ENCODE results near the gene VEZF1.
A peak's percentile ranks its signal among the peaks of the same experiment; 100 is the strongest.

VEZF1 gene

GRCh38 chr17:57995076-57995956 lies 7.3 kb upstream of the VEZF1 start:
- Histone ChIP-seq H3K4me1 (ENCODE audit: control insufficient read depth, insufficient read depth, low read length) (peaks cover 28% of the 10 kb centered on the region), H3K27me3 (replicated peaks; ENCODE audit: control insufficient read depth, insufficient read depth, low read length) (no peaks in the 10 kb centered on the region), H3K36me3 (ENCODE audit: control insufficient read depth, insufficient read depth, low read length, severe bottlenecking) (peaks cover 39% of the 10 kb centered on the region), H3K9ac (ENCODE audit: low read length) (peak overlapping the region; percentile 48), H3K4me3 (ENCODE audit: low read length) (no peak overlapping the region), H3K9me3 (ENCODE audit: control insufficient read depth, low read length) (no peaks in the 10 kb centered on the region)
- DNase-seq (ENCODE audit: low read depth): peak; percentile 86

DNA sequence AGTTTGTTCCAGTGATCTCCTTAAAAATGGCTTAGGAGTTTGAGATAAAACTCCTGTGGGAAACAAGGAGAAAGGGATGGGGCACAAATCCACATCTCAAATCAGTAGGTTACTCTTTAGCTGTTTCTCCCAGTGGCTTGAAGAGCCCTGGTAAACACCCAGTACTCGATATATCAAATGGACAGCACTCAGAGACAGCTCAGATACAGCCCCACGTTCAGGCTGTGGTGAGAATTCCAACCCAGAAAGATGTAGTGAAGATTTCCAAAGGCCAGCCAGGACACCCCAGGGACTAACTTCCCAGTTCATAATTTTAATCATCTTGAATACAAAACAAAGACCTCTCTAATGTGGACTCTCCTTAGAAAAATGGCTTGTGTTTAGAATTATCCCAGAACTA lies 6.4 kb upstream of the VEZF1 start:
- Histone ChIP-seq H3K9ac (ENCODE audit: low read length) (peak overlapping the region; percentile 35), H3K9me3 (ENCODE audit: control insufficient read depth, low read length) (no peaks in the 10 kb centered on the region), H3K27me3 (replicated peaks; ENCODE audit: control insufficient read depth, insufficient read depth, low read length) (no peaks in the 10 kb centered on the region), H3K4me3 (ENCODE audit: low read length) (no peak overlapping the region), H3K36me3 (ENCODE audit: control insufficient read depth, insufficient read depth, low read length, severe bottlenecking) (peaks cover 30% of the 10 kb centered on the region), H3K4me1 (ENCODE audit: control insufficient read depth, insufficient read depth, low read length) (peaks cover 27% of the 10 kb centered on the region)
- DNase-seq (ENCODE audit: low read depth): no peak

GRCh38 chr17:57993471-57994365 lies 5.7 kb upstream of the VEZF1 start:
- H3K4me3 ChIP-seq (ENCODE audit: low read length): no peak overlapping the region
- H3K27me3 ChIP-seq (replicated peaks; ENCODE audit: control insufficient read depth, insufficient read depth, low read length): no peaks in the 10 kb centered on the region
- no peak for DNase-seq (ENCODE audit: low read depth)
- H3K9me3 ChIP-seq (ENCODE audit: control insufficient read depth, low read length): no peaks in the 10 kb centered on the region
- peak overlapping the region; percentile 35 for H3K9ac ChIP-seq (ENCODE audit: low read length)
- peaks cover 32% of the 10 kb centered on the region for H3K4me1 ChIP-seq (ENCODE audit: control insufficient read depth, insufficient read depth, low read length)
- peaks cover 26% of the 10 kb centered on the region for H3K36me3 ChIP-seq (ENCODE audit: control insufficient read depth, insufficient read depth, low read length, severe bottlenecking)

DNA sequence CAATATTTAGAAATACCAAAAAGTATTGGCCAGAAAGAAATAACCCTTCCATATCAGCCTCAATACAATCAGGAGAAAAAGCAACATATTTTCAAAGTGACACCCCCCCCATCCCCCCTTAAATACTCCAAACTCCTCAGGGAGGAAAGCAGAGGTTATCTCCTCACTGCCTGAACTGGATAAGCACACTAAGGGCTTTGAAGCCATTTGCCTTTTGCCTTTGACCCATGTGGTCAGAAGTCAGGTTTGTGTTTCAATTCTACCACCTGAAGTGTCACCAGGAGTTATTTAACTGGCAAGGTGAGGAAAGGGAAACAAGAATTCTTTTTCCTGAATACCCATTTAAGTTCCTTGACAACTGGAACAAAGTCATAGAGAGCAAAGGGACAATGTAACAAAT lies 3.5 kb upstream of the VEZF1 start:
- H3K9ac ChIP-seq (ENCODE audit: low read length): no peak overlapping the region
- no peak for DNase-seq (ENCODE audit: low read depth)
- H3K4me3 ChIP-seq (ENCODE audit: low read length): no peak overlapping the region
- H3K36me3 ChIP-seq (ENCODE audit: control insufficient read depth, insufficient read depth, low read length, severe bottlenecking): peaks cover 4% of the 10 kb centered on the region
- H3K27me3 ChIP-seq (replicated peaks; ENCODE audit: control insufficient read depth, insufficient read depth, low read length): no peaks in the 10 kb centered on the region
- peaks cover 37% of the 10 kb centered on the region for H3K4me1 ChIP-seq (ENCODE audit: control insufficient read depth, insufficient read depth, low read length)
- no peaks in the 10 kb centered on the region for H3K9me3 ChIP-seq (ENCODE audit: control insufficient read depth, low read length)

GRCh38 chr17:57990037-57990436 lies 2.0 kb upstream of the VEZF1 start:
- Histone ChIP-seq H3K9me3 (ENCODE audit: control insufficient read depth, low read length) (no peaks in the 10 kb centered on the region), H3K36me3 (ENCODE audit: control insufficient read depth, insufficient read depth, low read length, severe bottlenecking) (peaks cover 2% of the 10 kb centered on the region), H3K27me3 (replicated peaks; ENCODE audit: control insufficient read depth, insufficient read depth, low read length) (no peaks in the 10 kb centered on the region), H3K4me3 (ENCODE audit: low read length) (no peak overlapping the region), H3K4me1 (ENCODE audit: control insufficient read depth, insufficient read depth, low read length) (peaks cover 42% of the 10 kb centered on the region), H3K9ac (ENCODE audit: low read length) (no peak overlapping the region)
- no peak for DNase-seq (ENCODE audit: low read depth)

DNA sequence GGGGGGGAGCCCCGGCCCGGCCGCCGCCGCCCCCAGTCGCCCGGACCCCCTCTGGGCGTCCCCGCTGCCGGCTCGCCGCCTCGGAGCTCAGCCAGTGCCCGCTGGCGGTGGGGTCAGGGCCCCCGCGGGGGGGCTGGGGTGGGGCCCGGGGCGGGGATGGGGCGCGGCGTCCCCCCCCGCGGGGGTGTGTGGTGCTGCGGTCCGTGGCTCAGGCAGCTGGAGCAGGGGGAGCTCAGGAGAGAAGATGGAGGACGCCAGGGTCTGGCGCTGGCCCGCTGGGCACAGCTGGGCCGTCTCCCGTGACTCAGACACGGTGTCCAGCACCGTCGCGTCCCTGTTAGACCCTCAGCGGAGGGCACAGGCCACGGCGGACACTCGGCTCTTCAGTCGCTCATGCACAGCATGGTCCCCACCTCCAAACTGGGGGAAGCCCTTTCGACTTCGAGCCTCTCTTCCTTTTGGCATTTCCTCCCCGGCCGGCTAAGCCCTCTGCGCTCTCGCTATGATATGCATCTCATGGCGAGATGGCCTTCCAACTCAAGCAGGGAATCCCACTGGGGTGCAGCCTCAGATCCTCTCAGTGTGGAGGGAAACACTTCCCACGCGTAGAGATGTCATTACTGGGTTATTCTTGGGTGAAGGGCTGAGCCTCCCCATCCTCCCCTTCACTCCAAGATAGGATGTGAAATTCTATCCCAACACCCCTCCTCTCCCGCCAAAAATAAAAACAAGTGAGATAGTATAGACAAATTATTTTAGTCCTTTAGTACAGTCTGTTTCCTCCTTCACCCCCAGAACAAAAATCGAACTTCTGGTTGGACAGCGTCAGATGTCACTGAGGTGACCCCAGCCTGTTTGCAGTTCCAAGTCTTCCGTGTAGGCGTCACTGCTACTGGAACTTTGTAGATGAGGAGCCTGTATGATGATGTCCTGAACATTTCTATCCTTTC lies 522 bp upstream of the VEZF1 start:
- Histone ChIP-seq H3K36me3 (ENCODE audit: control insufficient read depth, insufficient read depth, low read length, severe bottlenecking) (peaks cover 2% of the 10 kb centered on the region), H3K9ac (ENCODE audit: low read length) (peak overlapping the region; percentile 88), H3K9me3 (ENCODE audit: control insufficient read depth, low read length) (no peaks in the 10 kb centered on the region), H3K4me1 (ENCODE audit: control insufficient read depth, insufficient read depth, low read length) (peaks cover 42% of the 10 kb centered on the region), H3K27me3 (replicated peaks; ENCODE audit: control insufficient read depth, insufficient read depth, low read length) (no peaks in the 10 kb centered on the region), H3K4me3 (ENCODE audit: low read length) (peak overlapping the region; percentile 84)
- peak; percentile 84 for DNase-seq (ENCODE audit: low read depth)

GRCh38 chr17:57986841-57987580 lies 1.0 kb downstream of the VEZF1 start:
- DNase-seq (ENCODE audit: low read depth): peak; percentile 79
- H3K9ac ChIP-seq (ENCODE audit: low read length): peak overlapping the region; percentile 94
- H3K4me3 ChIP-seq (ENCODE audit: low read length): peak overlapping the region; percentile 91
- H3K27me3 ChIP-seq (replicated peaks; ENCODE audit: control insufficient read depth, insufficient read depth, low read length): no peaks in the 10 kb centered on the region
- peaks cover 48% of the 10 kb centered on the region for H3K4me1 ChIP-seq (ENCODE audit: control insufficient read depth, insufficient read depth, low read length)
- peaks cover 12% of the 10 kb centered on the region for H3K36me3 ChIP-seq (ENCODE audit: control insufficient read depth, insufficient read depth, low read length, severe bottlenecking)
- no peaks in the 10 kb centered on the region for H3K9me3 ChIP-seq (ENCODE audit: control insufficient read depth, low read length)

DNA sequence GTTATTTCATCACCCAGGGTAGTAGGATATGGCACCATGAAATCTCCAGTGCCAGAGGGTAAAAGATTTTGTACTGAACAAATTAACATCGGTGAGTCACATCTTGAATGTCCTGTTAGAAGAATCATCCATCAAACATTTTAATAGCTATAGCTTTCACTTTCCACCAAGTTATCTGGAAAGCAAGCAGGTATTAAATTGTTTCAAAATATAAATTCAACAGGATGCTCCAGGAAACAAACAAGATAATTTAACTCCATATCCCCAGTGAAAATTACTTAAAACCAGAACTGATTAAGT lies 2.4 kb downstream of the VEZF1 start:
- Histone ChIP-seq H3K4me1 (ENCODE audit: control insufficient read depth, insufficient read depth, low read length) (peaks cover 51% of the 10 kb centered on the region), H3K36me3 (ENCODE audit: control insufficient read depth, insufficient read depth, low read length, severe bottlenecking) (peaks cover 25% of the 10 kb centered on the region), H3K9me3 (ENCODE audit: control insufficient read depth, low read length) (no peaks in the 10 kb centered on the region), H3K27me3 (replicated peaks; ENCODE audit: control insufficient read depth, insufficient read depth, low read length) (no peaks in the 10 kb centered on the region), H3K4me3 (ENCODE audit: low read length) (peak overlapping the region; percentile 91), H3K9ac (ENCODE audit: low read length) (peak overlapping the region; percentile 94)
- peak; percentile 83 for DNase-seq (ENCODE audit: low read depth)

DNA sequence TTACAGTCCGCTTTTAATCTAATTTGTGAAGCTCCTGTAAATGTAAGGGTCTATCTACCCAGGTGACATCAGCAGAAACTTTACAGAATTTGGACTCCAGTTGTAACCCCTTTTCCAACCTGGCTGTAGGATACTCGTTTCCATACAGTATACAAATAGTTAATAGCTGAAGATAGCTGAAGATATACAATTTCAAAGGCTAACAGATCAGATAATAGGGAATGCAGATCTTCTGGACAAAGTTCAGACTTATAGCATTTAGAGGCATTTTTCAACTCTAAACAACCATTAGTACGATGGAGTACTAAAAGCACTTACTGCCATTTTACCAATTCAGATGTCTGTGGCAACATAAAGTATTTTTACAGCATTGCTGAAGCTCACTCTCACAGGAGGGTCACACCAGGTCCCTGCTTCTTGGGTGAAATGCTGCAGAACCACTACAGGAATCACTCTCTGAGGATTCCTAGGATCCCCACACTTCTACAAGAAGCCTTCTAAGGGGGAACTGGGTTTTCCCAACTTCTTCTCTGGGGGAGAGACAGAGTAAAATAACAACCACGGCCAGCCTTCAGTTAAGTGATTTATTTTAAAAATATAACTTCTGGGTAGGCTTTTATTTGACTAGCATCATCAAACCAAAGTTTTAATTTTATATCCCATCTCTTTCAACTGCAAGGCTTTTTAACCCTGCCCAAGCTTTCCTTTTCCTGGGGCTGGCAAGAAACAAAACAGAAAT lies 2.9 kb downstream of the VEZF1 start:
- H3K27me3 ChIP-seq (replicated peaks; ENCODE audit: control insufficient read depth, insufficient read depth, low read length): no peaks in the 10 kb centered on the region
- H3K36me3 ChIP-seq (ENCODE audit: control insufficient read depth, insufficient read depth, low read length, severe bottlenecking): peaks cover 30% of the 10 kb centered on the region
- H3K9me3 ChIP-seq (ENCODE audit: control insufficient read depth, low read length): no peaks in the 10 kb centered on the region
- peak overlapping the region; percentile 94 for H3K9ac ChIP-seq (ENCODE audit: low read length)
- H3K4me1 ChIP-seq (ENCODE audit: control insufficient read depth, insufficient read depth, low read length): peaks cover 51% of the 10 kb centered on the region
- H3K4me3 ChIP-seq (ENCODE audit: low read length): peak overlapping the region; percentile 91
- peak; percentile 49 for DNase-seq (ENCODE audit: low read depth)

All from adipocyte (in vitro differentiated cells).